Parathyroid adenoma (tissue), 2 donors: ENCODE measurements around the gene CCDC183.

Experiments used
- H2AFZ ChIP-seq: fragments of 300-600 bp; sonication (generic); one replicate; pipeline ENCODE4 v1.7.0; 2017; ENCODE audit warnings: antibody characterized with exemption, mild to moderate bottlenecking
- H3K27ac ChIP-seq: fragments of 300-600 bp; sonication (generic); one replicate; pipeline ENCODE4 v1.7.0; 2017
- H3K27me3 ChIP-seq: fragments of 300-600 bp; sonication (generic); one replicate; pipeline ENCODE4 v1.7.0; 2017; ENCODE audit warnings: low read length; ENCODE audit not compliant: control insufficient read depth, insufficient read depth
- H3K36me3 ChIP-seq: fragments of 300-600 bp; sonication (generic); one replicate; pipeline ENCODE4 v1.7.0; 2017; ENCODE audit warnings: low read length; ENCODE audit not compliant: control insufficient read depth, insufficient read depth
- H3K4me1 ChIP-seq: fragments of 300-600 bp; sonication (generic); one replicate; pipeline ENCODE4 v1.7.0; 2017; ENCODE audit warnings: control low read depth
- H3K4me2 ChIP-seq: fragments of 300-600 bp; sonication (generic); one replicate; pipeline ENCODE4 v1.7.0; 2017; ENCODE audit warnings: low read length
- H3K4me3 ChIP-seq: fragments of 300-600 bp; sonication (generic); one replicate; pipeline ENCODE4 v1.7.0; 2017; ENCODE audit warnings: low read depth, low read length
- H3K79me2 ChIP-seq: fragments of 300-600 bp; sonication (generic); one replicate; pipeline ENCODE4 v1.7.0; 2017; ENCODE audit warnings: control low read depth
- H3K9ac ChIP-seq: fragments of 300-600 bp; sonication (generic); one replicate; pipeline ENCODE4 v1.7.0; 2017; ENCODE audit warnings: mild to moderate bottlenecking
- H3K9me3 ChIP-seq: fragments of 300-600 bp; sonication (generic); one replicate; pipeline ENCODE4 v1.7.0; 2017; ENCODE audit warnings: low read length; ENCODE audit not compliant: control insufficient read depth
- TF ChIP-seq, protein P1 (sequence below): fragments of 300-600 bp; sonication (generic); IDR thresholded peaks from one replicate; pipeline ENCODE4 v1.7.0; 2017; ENCODE audit warnings: antibody characterized with exemption, mild to moderate bottlenecking
- donor health status: primary hyperparathyroidism.

Gene CCDC183

DNA sequence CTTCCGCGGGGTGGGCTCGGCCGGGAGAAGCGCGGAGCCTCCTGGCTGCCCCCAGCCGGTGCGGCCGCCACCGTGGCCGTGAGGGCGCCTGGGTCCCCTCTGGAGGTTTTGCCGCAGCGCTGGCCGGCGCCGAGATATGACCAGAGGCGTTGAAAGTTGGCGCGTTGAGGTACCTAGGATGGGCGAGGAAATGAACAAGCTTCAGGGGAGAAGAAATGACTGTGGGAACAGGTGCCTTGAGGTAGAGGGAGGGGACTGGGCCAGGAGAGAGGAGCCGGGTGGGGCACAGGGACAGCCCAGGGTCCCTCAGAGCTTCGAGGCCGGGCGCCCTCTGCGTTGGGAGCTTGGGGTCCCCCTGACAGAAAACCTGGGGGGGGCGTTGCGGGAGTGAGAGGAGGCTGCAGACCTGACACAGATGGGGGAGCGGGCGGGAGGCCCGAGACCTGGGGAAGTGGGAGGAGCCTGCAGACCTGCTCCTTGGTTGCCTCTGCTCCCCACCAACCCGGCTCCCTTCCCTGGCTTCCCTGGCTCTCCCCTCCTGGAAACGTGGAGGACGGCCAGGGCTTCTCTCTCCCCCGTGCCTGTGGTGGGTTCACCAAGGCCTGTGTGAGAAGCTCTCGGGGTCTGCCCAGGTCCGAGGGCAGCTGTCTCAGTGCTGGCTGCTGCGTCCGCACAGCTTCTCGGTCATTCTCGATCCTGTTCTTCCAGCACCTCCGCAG, 25.8 kb downstream of the CCDC183 start:
- Histone ChIP-seq H3K27ac (no peak overlapping the region), H3K9ac (no peak overlapping the region), H3K4me3 (no peak overlapping the region), H3K4me2 (no peak overlapping the region), H3K4me1 (no peaks in the 10 kb centered on the region), H3K79me2 (no peaks in the 10 kb centered on the region), H3K27me3 (no peaks in the 10 kb centered on the region), H2AFZ (no peak overlapping the region), H3K36me3 (no peaks in the 10 kb centered on the region), H3K9me3 (no peaks in the 10 kb centered on the region)
- TF ChIP-seq, protein P1, sequence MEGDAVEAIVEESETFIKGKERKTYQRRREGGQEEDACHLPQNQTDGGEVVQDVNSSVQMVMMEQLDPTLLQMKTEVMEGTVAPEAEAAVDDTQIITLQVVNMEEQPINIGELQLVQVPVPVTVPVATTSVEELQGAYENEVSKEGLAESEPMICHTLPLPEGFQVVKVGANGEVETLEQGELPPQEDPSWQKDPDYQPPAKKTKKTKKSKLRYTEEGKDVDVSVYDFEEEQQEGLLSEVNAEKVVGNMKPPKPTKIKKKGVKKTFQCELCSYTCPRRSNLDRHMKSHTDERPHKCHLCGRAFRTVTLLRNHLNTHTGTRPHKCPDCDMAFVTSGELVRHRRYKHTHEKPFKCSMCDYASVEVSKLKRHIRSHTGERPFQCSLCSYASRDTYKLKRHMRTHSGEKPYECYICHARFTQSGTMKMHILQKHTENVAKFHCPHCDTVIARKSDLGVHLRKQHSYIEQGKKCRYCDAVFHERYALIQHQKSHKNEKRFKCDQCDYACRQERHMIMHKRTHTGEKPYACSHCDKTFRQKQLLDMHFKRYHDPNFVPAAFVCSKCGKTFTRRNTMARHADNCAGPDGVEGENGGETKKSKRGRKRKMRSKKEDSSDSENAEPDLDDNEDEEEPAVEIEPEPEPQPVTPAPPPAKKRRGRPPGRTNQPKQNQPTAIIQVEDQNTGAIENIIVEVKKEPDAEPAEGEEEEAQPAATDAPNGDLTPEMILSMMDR = no peak

DNA sequence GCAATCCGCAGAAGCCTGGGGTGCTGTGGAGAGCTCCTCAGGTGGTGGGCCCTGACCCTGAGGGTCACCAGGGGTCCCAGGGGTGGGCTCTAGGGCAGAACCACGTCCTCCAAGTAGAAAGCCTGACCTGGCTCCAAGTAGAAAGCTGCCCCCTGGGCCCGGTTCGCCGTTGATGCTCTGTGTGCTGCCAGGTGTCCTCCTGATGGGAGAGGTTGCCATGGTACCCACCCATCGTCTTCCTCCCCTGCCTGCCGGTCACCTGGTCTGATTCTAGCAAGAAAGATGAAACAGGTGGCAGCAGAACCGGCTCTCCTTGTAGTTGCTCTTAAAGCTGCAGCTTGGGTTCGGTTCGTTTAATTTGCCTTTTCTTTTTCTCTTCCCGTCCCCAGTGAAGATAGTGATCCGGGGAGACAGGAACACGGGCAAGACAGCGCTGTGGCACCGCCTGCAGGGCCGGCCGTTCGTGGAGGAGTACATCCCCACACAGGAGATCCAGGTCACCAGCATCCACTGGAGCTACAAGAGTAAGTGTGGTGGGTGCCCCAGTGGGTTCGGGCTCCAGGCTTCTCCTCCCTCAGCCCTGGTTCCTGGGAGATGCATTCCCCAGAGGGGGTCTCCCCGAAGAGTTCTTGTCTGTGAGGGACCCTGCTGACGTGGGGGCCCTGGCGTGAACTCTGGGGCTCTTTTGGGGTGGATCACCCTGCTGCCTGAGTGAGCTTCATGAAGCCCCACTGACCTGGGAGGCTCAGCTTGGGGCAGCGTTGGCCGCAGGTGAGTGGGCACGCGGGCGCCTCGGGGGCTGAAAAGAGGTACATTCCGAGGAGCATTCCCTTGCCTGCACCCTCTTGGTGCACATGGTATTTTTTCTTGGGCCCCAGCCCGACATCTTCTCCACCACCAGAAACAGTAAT, 27.3 kb downstream of the CCDC183 start:
- no peaks in the 10 kb centered on the region for H3K36me3 ChIP-seq
- H3K79me2 ChIP-seq = no peaks in the 10 kb centered on the region
- no peaks in the 10 kb centered on the region for H3K9me3 ChIP-seq
- H3K9ac ChIP-seq = no peak overlapping the region
- no peak overlapping the region for H3K4me3 ChIP-seq
- no peak overlapping the region for H2AFZ ChIP-seq
- no peak overlapping the region for H3K4me2 ChIP-seq
- TF ChIP-seq, protein P1 = no peak
- no peaks in the 10 kb centered on the region for H3K27me3 ChIP-seq
- H3K27ac ChIP-seq = no peak overlapping the region
- no peaks in the 10 kb centered on the region for H3K4me1 ChIP-seq

GRCh38 chr9:136824496-136825225, 28.5 kb downstream of the CCDC183 start:
- no peaks in the 10 kb centered on the region for H3K27me3 ChIP-seq
- H3K9me3 ChIP-seq = no peaks in the 10 kb centered on the region
- no peak overlapping the region for H2AFZ ChIP-seq
- no peak overlapping the region for H3K9ac ChIP-seq
- H3K27ac ChIP-seq = no peak overlapping the region
- no peaks in the 10 kb centered on the region for H3K79me2 ChIP-seq
- TF ChIP-seq, protein P1 = no peak
- no peak overlapping the region for H3K4me3 ChIP-seq
- no peaks in the 10 kb centered on the region for H3K4me1 ChIP-seq
- no peaks in the 10 kb centered on the region for H3K36me3 ChIP-seq
- H3K4me2 ChIP-seq = no peak overlapping the region

DNA sequence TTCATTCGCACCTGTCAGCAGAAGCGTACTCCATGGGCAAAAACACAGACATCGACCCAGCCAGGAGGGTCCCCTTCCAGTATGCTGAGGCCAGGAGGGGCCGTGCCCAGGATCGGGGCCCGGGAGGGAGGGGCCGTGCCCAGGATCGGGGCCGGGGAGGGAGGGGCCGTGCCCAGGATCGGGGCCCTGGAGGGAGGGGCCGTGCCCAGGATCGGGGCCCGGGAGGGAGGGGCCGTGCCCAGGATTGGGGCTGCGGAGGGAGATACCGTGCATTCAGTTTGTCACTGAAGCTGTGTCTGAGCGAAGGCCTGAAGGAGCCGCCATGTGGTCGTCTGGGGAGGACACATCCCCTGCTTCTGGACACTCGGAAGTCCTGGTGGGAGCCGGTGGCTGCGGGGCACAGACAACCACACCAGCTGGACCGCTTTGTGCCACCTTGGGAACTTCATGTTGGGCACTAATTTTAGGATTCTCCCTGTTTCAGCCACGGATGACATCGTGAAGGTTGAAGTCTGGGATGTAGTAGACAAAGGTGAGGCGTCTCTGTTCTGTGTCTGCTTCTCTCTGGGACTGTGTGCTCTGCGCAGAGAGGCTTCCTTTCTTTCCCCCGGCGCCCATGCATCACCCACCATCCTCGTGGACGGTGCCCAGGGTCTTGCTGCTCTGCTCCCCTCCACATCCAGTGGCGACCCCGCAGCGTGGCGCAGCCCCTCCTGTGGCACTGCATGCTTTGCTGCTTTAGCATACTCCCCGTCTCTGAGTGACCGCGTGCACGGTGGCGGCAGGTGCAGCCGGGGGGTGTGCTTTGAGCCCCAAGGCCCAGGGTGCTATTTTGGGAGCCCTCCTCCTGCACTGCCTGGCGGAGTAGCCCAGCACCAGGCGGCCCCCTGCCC, 29.4 kb downstream of the CCDC183 start:
- no peak overlapping the region for H3K9ac ChIP-seq
- H3K4me1 ChIP-seq = no peaks in the 10 kb centered on the region
- H3K27ac ChIP-seq = no peak overlapping the region
- no peaks in the 10 kb centered on the region for H3K9me3 ChIP-seq
- no peaks in the 10 kb centered on the region for H3K27me3 ChIP-seq
- H3K36me3 ChIP-seq = no peaks in the 10 kb centered on the region
- H3K4me2 ChIP-seq = no peak overlapping the region
- H3K4me3 ChIP-seq = no peak overlapping the region
- H3K79me2 ChIP-seq = no peaks in the 10 kb centered on the region
- no peak overlapping the region for H2AFZ ChIP-seq
- TF ChIP-seq, protein P1 = no peak
